DMS79 treated with DMSO at 0.1 percent for 48 hours (cell line): ENCODE results near the gene CHRDL2.

Experiments used
- DNase-seq: peaks from one replicate; lab custom pipeline; 2025; lab: John Stamatoyannopoulos, UW

The CHRDL2 gene

DNA sequence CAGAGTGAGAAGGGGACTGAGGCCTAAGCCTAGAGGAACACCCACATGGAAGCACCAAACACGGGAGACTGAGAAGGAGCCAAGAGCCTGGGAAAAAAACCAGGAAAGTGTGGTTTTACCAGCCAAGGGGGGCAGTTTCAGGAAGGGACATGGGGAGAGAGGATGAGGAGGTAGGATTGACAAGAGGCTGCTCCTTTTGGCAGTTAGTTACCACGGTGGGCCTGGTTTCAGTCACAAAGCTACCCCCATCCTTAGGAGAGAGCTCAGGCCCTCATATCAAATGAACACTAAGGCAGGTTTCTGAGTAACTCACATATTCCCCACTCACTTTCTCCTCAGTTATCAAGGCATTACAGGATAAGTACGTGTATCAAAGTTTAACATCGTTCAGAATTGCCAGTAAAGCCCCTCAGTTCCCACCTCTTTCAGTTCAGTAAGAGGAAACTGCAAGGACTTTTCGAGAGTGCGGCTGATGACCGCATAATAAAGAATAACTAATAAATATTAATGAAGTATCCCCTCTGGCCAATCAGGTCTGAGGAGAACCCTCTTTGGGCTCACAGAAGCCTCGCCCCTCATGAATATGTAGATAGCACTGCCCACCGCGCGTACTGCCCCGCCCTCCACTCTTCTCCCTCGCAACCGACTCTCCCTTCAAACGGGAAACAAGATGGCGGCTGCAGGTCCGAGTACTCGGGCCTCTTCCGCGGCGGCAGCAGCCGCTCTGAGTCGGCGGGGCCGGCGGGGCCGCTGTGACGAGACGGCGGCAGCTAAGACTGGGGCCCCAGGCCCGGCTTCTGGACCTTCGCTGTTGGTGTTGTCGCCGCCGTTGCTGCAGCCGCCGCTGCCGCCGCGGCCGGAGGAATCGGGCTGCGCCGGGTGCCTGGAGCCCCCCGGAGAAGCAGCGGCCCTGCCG is 17.2 kb upstream of the CHRDL2 start, which contains the start of gene RNF169:
Gene RNF169, plus strand, starts transcription at position 639 of the 916 bp plus-strand sequence. Its CDS starts 32 bp downstream, at position 671.
- peak; percentile 99 for DNase-seq

DNA sequence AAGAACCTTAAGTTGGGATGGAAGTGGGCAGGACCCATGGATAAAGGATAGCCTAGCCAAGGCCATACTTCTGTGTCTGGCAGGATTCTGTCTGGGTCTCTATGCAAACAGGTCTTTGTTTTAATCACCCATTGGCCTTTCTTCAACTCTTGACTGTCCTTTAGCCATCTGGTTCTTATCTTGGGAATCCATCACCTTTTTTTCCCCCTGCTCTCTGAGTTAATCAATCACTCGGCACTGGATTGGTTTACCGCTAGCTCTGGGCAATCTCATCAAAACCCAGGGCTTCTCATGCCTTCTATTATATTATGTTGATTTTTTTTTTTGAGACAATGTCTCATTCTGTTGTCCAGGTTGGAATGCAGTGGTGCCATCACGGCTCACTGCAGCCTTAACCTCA is 15.6 kb upstream of the CHRDL2 start:
- DNase-seq: no peak

DNA sequence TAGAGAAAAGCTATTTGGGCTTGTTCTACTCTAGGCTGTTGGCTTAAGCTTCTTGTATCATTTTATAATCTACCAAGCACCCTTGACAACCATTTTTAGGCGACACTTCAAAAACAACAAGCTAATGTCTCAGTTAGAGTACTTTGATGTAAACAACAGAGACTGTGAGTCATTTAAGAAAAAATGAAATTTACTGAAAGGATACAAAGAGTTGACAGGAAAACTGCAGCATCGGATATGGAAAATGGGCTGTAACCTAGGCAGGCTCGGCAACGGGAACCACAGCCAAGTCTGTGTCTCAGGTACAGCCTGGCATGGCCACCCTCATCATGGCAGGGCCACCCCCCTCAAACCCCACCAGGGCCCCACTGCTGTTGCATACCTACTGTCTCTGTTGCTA is 13.1 kb upstream of the CHRDL2 start:
- DNase-seq: no peak

DNA sequence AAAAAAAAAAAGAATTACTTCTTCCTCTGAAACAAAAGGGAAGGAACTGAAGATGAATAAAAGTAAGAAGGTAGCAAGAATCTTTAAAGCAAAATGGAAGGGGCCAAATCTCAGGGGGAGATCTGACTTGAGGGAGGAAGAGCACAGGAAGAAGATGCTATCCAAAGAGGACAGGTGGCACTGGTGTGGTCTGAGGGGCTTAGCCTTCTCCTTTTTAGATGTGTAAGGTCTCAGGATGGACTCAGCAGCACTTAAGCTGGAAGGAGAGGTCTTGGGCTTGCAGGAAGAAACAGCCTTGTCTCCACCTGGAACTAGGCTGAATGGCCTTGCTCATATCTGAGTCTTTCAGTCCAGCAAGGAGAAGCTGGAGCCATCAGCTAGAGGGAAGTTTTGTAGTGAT is 12.4 kb upstream of the CHRDL2 start:
- DNase-seq: no peak

DNA sequence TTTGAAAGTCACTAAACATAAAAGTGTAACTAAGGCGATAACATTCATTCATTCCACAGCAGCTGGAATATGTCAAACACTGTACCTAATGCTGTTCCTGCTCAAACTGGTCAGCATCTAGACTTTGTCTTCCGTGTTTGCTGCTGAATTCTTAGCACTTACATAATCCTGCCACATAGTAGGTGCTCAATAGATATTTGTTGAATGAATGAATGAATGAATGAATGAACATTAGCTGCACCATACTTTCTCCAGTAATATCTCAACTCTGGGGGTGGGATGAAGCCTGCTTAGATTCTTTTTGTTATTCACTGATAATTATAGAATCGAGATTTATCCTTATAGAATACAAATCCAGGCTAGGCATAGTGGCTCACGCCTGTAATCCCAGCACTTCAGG is 10.8 kb upstream of the CHRDL2 start:
- DNase-seq: no peak

DNA sequence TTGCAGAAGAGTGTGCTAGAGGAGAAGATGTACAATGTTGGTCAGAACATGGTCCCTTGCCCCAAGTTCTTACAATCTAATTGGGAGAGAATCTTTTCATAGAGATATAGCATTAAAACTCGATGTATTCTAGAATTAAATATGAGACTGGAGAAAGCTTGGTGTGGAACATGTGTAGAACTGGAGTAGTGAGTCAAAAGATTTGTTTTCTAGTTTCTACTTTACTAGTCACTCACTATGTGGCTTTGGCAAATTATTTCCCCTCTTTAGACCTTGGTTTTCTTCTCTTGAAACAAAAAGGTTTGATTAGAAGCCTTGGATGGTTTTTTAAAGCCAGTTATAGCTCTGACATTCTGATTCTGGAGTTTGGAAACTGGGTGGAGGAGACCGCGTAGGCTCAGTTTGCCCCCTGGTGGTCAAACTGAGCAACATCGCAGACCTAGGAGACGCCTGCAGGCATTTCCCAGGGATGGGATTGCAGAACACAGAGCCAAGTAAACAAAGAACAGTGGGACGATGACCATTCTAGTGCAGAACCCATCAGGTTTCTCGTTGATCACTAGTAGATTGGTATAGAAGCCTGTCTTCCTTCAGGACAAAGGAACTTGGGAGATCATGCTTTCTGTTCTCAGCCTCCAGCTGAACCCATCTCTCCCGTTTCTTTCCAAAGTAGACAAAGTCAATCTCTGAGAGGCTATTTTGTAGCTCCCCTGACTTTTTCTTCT is 8.5 kb upstream of the CHRDL2 start:
- peak; percentile 38 for DNase-seq

DNA sequence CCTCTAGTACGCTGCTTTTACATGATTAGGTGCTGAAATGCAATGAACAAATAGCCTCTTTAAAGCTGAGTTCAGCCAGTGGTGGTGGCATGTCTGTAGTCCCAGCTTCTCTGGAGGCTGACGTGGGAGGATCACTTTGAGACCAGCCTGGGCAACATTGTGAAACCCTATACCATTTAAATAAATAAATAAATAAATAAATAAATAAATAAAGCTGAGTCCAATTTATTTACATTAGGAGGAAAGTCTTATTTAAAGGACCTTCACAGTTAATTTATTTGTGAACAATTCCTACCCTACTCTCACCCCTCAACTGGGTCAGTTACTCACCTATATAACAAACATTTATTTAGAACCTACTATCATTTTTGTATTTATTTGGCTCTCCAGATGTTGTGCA is 4.8 kb upstream of the CHRDL2 start:
- DNase-seq: no peak

DNA sequence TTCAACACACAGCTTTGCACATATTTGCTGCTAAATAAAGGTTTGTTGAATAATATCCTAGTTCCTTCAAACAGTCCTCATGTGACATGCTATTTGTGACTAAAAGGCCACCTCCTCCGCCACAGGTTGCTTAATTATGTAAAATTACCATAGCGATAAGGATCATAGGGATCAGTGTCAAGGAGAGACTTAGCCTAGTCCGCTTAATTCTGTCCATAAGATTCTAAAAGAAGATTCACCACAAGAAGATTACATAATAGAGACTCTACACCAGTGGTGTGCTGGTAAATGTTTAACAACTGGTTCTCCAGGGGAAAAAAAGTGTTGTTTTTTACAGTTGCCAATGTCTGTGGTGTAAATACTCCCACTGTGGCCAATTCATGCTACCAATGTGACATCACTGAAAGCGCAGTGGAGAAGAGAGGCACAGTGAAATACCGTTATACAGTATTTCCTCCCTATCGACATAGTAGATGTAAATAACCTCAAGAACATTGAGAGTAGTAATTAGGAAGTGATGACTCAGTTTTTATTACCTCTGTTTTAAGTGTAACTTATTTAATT is 4.2 kb upstream of the CHRDL2 start:
- DNase-seq: no peak

DNA sequence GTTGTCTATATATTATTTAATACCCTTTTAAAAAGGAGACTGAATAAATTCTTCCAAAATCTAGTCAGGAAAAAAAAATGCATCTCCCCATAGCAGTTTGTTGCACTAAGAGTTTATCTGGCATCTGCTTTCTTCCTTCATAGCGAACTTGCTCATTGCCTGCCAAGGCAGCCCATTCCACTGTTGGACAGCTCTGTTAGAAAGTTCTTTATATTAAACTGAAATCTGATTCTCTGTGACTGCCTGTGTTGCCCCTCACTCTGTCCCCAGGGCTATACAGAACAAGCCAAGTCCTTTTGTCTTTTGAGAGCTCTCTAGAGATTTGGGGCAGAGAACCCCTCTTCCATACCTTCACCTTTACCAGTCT is 3.3 kb upstream of the CHRDL2 start:
- DNase-seq: no peak

DNA sequence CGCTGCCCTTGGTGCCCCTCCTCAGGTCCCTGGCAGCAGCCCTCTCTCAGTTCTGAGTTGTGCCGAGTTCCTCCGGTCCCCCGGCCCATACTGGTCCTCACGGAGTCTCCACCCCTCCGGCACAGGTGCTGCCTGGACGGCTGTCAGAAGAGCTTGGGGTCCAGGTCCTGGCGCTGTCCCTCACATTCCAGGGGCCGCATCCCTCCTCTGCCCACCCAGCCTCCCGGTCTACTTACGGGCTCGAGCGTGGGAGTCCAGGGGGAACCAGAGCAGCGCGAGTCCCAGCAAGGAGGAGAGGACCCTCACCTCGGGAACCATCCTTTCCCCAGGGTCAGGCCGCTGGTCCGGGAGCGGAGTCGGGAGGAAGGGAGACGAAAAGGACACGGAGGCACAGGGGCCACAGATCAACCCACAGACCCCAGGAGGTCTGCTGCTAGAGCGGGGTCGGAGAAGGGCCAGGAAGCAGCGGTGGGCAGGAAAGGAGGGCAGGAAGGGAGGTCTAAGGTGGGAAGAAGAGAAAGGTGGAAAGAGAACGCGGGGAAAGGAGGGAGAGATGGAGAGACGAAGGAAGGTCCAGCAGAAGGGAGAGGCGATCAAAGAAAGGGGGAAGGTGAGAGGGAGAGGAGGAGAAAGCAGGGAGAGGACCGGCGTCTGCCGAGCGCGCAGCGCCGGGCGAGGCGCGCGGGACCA is 510 bp downstream of the CHRDL2 start:
- DNase-seq: no peak

DNA sequence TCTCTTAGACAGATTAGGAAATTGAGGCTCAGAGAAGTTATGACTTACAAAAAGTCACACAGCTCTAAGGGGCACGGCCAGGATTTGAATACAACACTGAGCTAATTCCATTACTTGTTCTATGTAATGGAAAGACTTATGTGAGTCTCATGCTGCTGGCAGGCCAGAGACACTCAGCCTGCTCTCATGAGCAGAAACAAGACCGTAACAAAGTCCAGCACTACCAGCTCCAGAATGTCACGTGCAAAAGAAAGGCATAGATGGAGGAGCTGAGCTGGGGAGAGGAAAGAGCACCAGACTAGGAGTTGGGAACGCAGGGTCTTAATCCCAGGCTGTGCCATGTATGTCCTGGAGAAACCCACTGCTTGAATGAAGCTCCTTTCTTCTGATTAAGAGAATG is 1.8 kb downstream of the CHRDL2 start:
- DNase-seq: no peak

DNA sequence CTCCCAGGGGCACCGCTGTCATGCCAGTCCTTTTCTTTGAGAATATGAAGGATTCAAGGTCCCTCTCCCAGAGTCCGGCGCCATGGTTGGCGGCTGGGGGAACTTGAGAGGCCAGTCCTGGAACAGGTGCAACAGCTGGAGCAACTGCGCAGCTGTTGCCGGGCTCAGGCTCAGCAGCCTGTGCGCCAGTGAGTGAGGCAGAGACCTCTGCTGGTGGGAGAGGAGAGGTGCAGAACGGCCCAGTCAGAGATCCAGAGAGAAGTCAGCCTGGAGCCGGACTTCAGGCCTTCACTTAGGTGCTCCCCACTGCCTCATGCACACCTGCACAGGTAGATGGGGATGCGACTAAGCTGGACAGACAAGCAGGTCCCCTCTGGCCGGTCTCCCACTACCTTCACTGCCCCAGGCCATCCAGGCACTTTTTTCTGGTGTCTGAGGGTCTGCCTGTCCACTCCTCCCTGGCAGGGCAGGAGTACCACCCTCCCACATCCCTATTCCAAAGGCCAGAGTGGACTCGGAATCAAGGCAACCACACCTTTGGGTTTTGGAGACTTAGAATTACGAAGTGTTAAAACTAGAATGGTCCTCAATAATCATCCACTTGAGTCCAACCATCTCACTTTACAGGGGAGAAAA is 4.6 kb downstream of the CHRDL2 start:
- DNase-seq: peak; percentile 86

DNA sequence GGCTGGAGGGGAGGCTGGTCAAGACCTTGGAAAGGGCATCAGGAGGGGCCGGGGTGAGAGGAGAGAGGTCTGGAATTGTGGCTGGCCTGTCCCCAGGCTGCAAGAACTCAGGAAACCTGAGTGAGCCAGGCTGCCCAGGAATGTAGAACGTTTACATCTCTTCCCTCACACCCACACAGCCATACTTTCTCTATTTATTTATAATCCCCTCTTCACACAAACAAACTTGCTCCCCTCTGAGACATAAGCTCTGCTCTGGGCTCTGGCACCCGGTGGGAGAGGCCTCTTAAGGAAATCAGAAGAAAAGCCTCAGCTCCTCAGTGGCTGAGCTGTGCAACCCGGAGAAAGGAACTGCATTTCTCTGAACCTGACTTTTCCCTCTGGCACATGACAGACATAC is 5.5 kb downstream of the CHRDL2 start:
- no peak for DNase-seq

DNA sequence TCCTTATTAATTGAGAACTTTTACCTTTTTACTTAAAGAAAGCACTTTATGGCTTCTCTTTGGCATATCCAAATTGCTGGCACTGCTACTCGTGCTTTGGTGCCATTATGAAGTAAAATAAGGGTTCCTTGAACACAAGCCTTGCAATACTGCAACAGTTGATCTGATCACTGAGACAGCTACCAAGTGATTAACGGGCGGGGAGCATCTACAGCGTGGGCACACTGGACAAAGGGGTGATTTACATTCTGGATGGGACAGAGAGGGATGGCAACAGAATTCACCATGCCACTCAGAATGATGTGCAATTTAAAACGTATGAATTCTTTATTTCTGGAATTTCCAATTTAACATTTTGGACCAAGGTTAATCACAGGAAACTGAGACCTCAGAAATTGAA is 7.7 kb downstream of the CHRDL2 start:
- DNase-seq: no peak

DNA sequence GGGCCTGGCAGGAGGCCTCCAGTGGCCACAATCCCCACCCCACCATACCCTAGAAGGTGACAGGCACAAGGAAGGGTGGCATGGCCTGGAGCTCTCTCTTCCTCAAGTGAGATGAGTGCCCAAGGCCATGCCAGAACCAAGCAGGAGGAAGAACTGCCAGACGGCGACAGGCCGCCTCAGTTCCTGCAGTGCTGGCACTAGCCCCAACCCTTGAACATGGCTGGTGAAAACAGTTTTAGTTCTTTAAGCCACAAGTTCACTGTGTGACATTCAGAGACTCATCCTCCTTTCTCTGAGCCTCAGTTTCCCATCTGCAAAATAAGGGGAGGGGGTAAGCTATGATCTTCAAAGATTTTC is 9.8 kb downstream of the CHRDL2 start:
- DNase-seq: no peak

DNA sequence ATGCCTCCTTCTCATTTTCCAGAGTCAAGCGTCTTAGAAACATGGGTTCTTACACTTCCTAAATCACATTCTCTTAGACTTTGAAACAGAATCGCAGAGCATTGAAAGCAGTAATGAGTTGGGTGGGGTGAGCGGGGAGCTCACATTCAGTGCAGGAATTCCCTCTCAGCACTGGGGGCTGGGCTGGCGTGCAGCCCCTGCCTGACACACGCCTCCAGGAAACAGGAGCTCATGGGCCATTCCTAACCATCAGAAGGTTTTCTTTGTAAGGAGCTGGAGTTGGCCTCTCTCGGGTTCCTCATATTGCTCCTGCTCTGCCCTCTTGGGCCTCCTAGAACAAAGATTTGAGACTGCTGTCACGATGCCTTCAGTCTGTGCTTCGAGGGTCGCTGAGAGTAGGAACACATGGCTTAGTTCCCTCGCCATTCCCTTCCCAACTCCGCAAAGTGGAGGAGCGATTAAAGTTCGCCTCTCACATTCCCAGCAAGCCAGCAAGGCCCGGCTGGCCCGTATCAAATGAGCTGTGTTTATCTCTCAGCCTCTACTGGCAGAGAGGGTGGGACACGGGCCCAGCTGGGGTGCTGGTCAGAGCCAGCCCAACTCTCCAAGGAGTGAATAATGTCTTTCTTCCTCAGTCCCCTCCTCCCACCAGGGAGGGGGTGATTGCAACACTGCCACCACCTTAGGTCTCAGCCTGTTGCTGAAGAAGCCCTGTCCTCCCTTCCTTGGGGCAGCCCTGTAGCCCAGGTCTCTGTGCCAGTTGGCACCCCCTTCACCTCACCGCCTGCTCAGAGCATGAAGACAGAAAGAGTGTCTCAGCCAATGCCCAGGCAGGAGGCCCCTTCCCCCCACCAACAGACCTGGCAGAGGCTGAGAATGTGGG is 10.4 kb downstream of the CHRDL2 start:
- no peak for DNase-seq

DNA sequence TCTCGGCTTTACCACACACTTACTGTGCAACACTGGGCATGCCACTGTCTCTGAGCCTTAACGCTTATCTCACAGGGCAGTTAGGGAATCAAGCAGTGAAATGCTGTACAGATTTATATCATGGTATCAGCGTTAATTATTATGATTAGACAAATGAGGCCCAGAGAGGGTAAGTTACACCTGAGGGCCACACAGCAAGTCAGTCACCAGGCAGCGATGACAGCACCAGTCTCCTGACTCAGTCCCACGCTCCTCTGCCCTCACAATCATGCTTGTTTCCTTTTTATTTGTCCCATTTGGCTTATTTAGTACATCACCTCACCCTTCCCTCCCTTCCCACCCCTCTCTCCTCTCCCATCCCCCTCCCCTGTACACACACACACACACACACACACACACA is 12.2 kb downstream of the CHRDL2 start:
- no peak for DNase-seq

DNA sequence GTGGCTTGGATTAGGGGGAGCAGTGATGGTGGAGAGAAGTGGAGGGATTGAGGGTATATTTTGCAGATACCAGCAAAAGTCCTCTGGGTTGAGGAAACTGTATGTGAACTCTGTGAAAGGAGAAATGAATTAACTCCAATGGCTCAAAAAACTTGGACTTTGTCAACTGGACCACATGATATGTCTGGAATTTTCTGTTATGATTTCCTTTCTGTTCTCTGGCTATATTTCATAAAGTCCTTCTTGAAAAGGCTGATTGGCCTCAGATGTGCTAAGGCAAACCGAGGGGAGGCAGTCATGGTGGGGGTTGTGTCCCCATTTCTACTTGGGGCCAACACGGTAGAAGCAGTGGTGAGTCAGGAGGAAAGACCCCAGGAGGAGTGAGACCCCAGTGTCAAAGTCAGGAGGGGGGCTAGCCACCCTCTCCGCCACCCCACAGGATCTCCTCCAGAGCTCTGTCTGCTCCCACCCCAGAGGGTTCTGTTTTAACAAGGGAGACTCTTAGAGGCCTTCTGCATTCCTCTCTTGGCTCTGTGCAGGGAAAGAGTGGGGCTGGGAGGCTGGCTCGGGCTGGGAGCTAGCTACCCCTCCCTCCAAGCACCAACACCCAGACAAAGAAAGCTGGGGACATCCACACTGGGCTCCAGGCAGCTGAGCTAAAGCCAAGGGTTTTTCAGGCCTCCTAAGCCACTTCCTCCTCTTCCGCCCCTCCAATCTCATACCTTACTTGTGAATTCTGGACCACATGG is 13.8 kb downstream of the CHRDL2 start:
- no peak for DNase-seq

DNA sequence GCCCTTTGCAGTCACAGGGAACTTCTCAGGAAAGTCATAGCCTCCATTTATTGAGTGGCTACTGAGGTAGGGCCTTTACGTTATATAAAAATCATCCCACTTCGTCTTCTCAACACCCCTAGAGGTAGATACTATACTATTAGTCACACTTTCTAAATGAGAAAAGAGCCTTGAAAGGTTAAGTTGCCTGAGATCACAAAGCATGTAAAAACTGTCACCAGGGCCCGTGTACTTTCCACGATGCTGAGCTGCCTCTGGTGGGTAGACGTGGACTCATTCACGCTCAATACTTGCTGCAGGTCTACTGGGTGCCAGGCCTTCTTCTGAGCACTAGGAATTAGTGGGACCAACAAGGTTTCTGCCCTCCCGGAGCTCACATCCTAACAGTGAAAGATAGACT is 16.3 kb downstream of the CHRDL2 start:
- DNase-seq: no peak

DNA sequence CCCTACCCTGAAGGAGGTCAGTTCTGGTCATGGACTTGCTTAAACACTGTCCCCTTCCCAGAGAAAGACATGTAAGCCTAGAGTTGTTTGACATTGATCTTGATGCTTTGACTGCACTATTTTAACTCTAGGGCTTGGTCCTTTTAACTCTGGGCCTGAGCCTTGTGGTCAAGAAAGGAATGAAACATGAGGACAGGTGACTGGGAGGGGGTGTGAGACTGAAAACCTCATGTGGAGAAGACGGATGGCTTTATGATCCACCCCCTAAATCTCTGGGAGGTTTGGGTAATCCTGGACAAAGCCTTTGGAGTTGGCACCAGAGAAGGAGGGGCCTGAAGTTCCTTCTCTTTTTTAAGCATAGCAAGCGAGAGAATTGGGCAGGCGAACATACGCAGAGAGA is 17.5 kb downstream of the CHRDL2 start:
- no peak for DNase-seq
